Measurements from ENCODE around the gene HMGCS1. TPM values are rescaled to one million over a fixed set of nuclear protein-coding genes. Genes with fewer than 3 reads are reported as not detected.

The HMGCS1 gene
- total and polyA plus RNA-seq, 2 of the 13 experiments (the other 11 are each of a cell fraction or from before 2014, with no cell fraction given): 56.8 to 318 TPM

DNA sequence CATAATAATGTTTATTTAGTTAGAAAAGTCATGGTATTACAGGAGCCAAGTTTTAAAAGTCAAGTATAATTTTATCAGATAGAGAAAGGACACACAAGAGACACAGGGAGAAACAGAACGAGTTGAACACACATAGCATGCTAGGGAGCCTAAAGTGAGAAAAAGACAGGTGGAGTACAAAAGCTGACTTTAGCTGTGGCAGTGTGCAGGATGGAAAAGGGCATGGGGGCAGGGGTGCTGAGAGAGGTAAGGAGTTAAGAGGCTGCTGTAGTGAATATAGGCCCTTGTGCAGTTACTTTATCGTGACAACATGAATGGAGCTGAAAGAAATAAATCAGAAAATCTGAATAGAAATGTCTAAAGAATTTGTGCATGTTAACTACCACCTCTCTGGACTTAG is 18.0 kb downstream of the HMGCS1 start:
- Histone ChIP-seq H3K9me3 (ENCODE audit: low read length) (no peaks in the 10 kb centered on the region), H3K4me3 (replicated peaks in 1 of 3; ENCODE audit: insufficient read depth in 1 of 3, low read depth in 2 of 3, low read length in 3 of 3) (no peak overlapping the region), H3K4me1 (ENCODE audit: insufficient read depth, low read length) (peaks cover 9% of the 10 kb centered on the region; the same call in 1 of the 2 replicates), H3K27me3 (ENCODE audit: control insufficient read depth in 1 of 2, insufficient read depth in 2 of 2, low read length in 2 of 2) (no peaks in the 10 kb centered on the region), H4K20me1 (ENCODE audit: insufficient read depth, low read length) (peaks cover 64% of the 10 kb centered on the region), H3K27ac (ENCODE audit: extremely low read length, insufficient read depth, low read length) (no peak overlapping the region), H3K9ac (ENCODE audit: insufficient read depth, low read depth, low read length) (no peak overlapping the region), H3K79me2 (ENCODE audit: insufficient read depth, low read length) (peaks cover 45% of the 10 kb centered on the region), H2AFZ (ENCODE audit: low read length) (no peak overlapping the region), H3K36me3 (replicated peaks in 1 of 2; ENCODE audit: control insufficient read depth in 1 of 2, insufficient read depth in 2 of 2, low read length in 2 of 2) (peaks cover 9 to 79% of the 10 kb centered on the region in 2 experiments), H3K4me2 (ENCODE audit: low read depth, low read length) (no peak overlapping the region)
- ATAC-seq: no peak
- FAIRE-seq: no peak
- no TSS peak for BruUV-seq (replicated peaks)
- ChIA-PET POLR2A (interaction anchor here (2.3 kb wide), 1 partner anchor 18 kb away, joined by 7 read pairs; the partner anchor contains the start of gene HMGCS1), CTCF (ENCODE audit: low intra/inter-chr PET ratio, low total read pairs) (no interaction called here)
- in situ Hi-C loops (cut with HindIII; ENCODE audit: extremely low pct_ligation_motif_present, low pct_unique_long_range_greater_than_20kb) (no loop called here), intact Hi-C loops (cut with micrococcal nuclease; ENCODE audit: unreplicated experiment) (no loop called here)
- TF ChIP-seq RBM22 (optimal IDR thresholded peaks at IDR 0.05; ENCODE audit: low read length): peak; percentile 93
- peak in 1 of 2 experiments; percentile 30; a peak in 2 of 4 replicates for TF ChIP-seq POLR2A (IDR thresholded peaks at IDR 0.05; ENCODE audit: insufficient read depth in 1 of 2, low read depth in 2 of 2, low read length in 2 of 2)
- TF ChIP-seq PITX1 (CRISPR knock-in tag; IDR thresholded peaks at IDR 0.05): no peak
- TF ChIP-seq, protein P1, sequence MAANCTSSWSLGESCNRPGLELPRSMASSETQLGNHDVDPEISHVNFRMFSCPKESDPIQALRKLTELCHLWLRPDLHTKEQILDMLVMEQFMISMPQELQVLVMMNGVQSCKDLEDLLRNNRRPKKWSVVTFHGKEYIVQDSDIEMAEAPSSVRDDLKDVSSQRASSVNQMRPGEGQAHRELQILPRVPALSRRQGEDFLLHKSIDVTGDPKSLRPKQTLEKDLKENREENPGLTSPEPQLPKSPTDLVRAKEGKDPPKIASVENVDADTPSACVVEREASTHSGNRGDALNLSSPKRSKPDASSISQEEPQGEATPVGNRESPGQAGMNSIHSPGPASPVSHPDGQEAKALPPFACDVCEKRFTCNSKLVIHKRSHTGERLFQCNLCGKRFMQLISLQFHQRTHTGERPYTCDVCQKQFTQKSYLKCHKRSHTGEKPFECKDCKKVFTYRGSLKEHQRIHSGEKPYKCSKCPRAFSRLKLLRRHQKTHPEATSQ (CRISPR knock-in tag; IDR thresholded peaks at IDR 0.05; ENCODE audit: borderline replicate concordance): no peak
- no peak for DNase-seq (ENCODE audit: low spot score)
- WGBS (ENCODE audit: low lambda C conversion rate): 96% methylated on average over 2 of the region's 2 CpGs

DNA sequence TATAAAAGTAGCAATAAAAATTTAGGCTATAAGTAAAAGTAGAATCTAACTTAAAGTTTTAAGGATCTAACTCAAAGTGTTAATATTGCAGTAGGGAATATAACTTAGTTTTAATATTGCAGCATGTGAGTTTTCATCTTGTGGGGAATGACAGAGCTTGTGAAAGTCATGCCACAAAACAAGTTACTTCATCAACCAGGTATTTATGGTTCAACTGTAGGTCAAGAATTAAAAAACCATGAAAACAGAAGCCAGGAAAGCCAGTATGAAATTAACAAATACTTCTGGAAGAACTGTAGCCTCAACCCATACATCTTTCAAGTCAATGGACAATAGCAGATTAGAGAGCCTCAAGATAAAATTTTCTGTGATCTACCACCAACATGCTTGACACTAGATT is 19.0 kb downstream of the HMGCS1 start:
- no peak for ATAC-seq
- Histone ChIP-seq H3K9ac (ENCODE audit: insufficient read depth, low read depth, low read length) (no peak overlapping the region), H3K9me3 (ENCODE audit: low read length) (no peaks in the 10 kb centered on the region), H3K4me1 (ENCODE audit: insufficient read depth, low read length) (peaks cover 5% of the 10 kb centered on the region; the same call in 1 of the 2 replicates), H3K36me3 (replicated peaks in 1 of 2; ENCODE audit: control insufficient read depth in 1 of 2, insufficient read depth in 2 of 2, low read length in 2 of 2) (peaks cover 9 to 75% of the 10 kb centered on the region in 2 experiments), H3K79me2 (ENCODE audit: insufficient read depth, low read length) (peaks cover 36% of the 10 kb centered on the region), H3K27ac (ENCODE audit: extremely low read length, insufficient read depth, low read length) (no peak overlapping the region), H2AFZ (ENCODE audit: low read length) (no peak overlapping the region), H4K20me1 (ENCODE audit: insufficient read depth, low read length) (peaks cover 55% of the 10 kb centered on the region), H3K27me3 (ENCODE audit: control insufficient read depth in 1 of 2, insufficient read depth in 2 of 2, low read length in 2 of 2) (no peaks in the 10 kb centered on the region), H3K4me2 (ENCODE audit: low read depth, low read length) (no peak overlapping the region), H3K4me3 (replicated peaks in 1 of 3; ENCODE audit: insufficient read depth in 1 of 3, low read depth in 2 of 3, low read length in 3 of 3) (no peak overlapping the region)
- POLR2A ChIA-PET: interaction anchor here (2.3 kb wide), 1 partner anchor 19 kb away, joined by 7 read pairs; the partner anchor contains the start of gene HMGCS1
- intact Hi-C loops (cut with micrococcal nuclease; ENCODE audit: unreplicated experiment) (no loop called here), in situ Hi-C loops (cut with HindIII; ENCODE audit: extremely low pct_ligation_motif_present, low pct_unique_long_range_greater_than_20kb) (no loop called here)
- FAIRE-seq: no peak
- CTCF ChIA-PET (ENCODE audit: low intra/inter-chr PET ratio, low total read pairs): no interaction called here
- no peak for DNase-seq (ENCODE audit: low spot score)
- no peak for TF ChIP-seq NR2F6 (IDR thresholded peaks at IDR 0.05)
- TF ChIP-seq NR2F6 (CRISPR knock-in tag; IDR thresholded peaks at IDR 0.05): no peak
- no peak for TF ChIP-seq PCBP1 (IDR thresholded peaks at IDR 0.05; ENCODE audit: borderline replicate concordance, low read depth, low read length)
- TF ChIP-seq PAF1 (CRISPR knock-in tag; IDR thresholded peaks at IDR 0.05): no peak
- TF ChIP-seq HIVEP1 (CRISPR knock-in tag; IDR thresholded peaks at IDR 0.05): no peak
- no peak for TF ChIP-seq ZNF749 (CRISPR knock-in tag; IDR thresholded peaks at IDR 0.05; ENCODE audit: borderline replicate concordance)
- no peak for TF ChIP-seq HOXA5 (CRISPR knock-in tag; IDR thresholded peaks at IDR 0.05)
- no peak for TF ChIP-seq MXD4 (CRISPR knock-in tag; IDR thresholded peaks at IDR 0.05)
- TF ChIP-seq, protein P2, sequence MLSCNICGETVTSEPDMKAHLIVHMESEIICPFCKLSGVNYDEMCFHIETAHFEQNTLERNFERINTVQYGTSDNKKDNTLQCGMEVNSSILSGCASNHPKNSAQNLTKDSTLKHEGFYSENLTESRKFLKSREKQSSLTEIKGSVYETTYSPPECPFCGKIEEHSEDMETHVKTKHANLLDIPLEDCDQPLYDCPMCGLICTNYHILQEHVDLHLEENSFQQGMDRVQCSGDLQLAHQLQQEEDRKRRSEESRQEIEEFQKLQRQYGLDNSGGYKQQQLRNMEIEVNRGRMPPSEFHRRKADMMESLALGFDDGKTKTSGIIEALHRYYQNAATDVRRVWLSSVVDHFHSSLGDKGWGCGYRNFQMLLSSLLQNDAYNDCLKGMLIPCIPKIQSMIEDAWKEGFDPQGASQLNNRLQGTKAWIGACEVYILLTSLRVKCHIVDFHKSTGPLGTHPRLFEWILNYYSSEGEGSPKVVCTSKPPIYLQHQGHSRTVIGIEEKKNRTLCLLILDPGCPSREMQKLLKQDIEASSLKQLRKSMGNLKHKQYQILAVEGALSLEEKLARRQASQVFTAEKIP (CRISPR knock-in tag; IDR thresholded peaks at IDR 0.05; ENCODE audit: borderline replicate concordance): no peak
- TF ChIP-seq FOXK2 (IDR thresholded peaks at IDR 0.05): no peak
- no TSS peak for BruUV-seq (replicated peaks)
